ENCODE measurements around the gene MIOX.
"Not testable (repeated sequence)": the region's sequence is repeated elsewhere in the genome, so short reads cannot be mapped to it uniquely, and the experiment has no call there.

Gene MIOX

DNA sequence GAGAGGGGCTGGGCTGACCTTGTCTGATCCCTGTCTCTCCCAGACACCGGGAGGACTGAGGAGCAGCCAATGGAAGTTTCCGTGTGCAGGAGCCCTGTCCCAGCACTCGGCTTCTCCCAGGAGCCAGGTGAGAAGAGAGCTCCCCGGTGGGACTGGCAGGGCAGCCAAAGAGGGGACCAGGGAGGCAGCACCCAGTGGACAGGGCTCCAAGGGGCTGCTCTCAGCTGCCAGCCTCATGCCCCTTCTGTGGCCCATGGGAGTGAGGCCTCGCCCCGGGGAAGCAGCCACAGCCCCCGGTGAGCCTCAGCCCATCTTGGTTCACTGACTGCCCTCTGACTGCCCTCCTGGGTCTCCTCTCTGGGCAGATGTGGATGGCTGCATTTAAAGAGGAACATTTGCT is 31.9 kb downstream of the MIOX start:
- DNase-seq: no peak

DNA sequence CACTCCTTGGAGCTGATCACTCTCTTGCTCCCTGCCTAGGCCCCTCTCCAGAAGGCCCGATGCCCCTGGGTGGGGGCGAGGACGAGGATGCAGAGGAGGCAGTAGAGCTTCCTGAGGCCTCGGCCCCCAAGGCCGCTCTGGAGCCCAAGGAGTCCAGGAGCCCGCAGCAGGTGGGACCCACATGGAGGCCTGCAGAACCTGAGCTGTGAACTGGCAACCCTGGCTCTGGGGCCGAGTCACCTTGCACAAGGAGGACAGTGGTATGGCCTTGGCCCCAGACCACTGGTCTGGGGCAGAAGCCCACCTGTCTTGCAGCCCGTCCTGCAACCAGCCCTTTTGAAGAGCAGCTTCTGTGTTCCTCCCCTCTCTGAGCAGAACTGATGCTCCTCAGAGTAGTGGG is 32.5 kb downstream of the MIOX start:
- DNase-seq: no peak

DNA sequence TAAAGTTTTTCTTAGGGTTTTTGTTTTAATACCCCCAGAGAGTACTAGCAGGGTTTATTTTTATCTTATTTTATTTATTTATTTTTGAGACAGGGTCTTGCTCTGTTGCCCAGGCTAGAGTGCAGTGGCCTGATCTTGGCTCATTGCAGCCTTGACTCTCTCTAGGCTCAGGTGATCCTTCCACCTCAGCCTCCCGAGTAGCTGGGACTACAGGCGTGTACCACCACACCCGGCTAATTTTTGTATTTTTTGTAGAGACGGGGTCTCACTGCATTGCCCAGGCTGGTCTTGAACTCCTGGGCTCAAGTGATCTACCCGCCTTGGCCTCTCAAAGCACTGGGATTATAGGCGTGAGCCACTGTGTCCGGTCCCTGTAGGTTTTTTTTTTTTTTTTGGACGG is 33.5 kb downstream of the MIOX start:
- not testable (repeated sequence) for DNase-seq

DNA sequence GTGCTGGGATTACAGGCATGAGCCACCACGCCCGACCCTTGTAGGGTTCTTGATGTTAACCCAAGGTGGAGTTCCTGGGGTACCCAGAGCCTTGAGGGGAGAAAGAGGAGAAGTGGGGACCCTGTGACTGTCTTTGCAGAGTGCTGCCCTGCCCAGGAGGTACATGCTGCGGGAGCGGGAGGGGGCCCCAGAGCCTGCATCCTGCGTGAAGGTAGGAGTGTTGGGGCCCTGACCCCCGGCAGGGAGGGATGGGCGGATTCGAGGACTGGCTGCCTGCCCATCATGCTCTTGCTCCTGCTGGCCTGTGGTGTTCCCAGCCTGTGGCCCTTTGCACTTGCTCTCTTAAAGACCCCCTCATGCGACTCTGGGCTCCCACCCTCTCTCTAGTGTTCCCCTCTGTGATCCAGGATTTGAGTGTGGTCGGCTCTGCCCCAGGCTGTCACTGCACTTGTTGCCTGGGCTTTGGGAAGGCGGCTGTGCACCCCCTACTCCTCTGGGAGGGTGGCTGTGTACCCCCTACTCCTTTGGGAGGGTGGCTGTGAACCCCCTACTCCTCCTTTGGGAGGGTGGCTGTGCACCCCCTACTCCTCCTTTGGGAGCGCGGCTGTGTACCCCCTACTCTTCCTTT is 34.3 kb downstream of the MIOX start:
- DNase-seq: no peak

DNA sequence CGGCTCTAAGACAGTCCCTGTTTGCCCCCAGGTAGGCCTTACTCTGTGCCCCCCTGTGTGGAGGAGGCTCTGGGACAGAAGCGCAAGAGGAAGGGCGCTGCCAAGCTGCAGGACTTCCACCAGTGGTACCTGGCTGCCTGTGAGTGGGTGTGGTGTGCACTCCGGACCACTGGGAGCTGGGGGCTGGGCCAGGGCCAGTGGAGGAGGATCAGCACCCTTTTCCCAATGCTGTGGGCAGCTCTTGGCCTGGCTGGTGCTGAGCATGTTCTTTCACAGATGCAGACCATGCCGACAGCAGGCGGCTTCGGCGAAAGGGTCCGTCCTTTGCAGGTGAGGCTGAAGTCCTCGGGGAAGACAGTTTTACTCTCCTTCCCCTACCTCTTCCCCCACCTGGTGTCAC is 35.1 kb downstream of the MIOX start:
- no peak for DNase-seq

DNA sequence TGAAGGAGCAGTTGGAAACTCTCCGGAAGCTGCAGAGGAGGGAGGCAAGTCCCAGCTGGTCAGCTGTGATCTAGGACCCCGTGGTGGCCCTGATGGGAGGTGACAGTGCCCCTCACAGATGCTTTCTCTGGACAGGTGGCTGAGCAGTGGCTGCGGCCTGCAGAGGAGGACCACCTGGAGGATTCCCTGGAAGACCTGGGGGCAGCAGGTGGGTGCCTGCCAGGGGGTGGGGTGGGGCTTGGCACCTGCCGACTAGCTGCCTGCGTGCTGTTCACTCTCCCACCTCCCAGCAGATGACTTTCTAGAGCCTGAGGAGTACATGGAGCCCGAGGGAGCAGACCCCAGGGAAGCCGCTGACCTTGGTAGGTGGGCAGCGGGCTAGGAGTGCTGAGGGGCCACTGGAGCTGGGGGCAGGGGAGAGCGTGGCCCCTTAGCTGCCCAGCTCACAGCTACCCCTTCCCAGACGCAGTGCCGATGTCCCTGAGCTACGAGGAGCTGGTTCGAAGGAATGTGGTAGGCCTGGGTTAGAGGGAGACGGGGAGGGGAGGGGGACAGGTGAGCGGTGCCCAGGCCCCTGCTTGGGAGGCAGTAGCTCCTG is 35.6 kb downstream of the MIOX start:
- DNase-seq: no peak

DNA sequence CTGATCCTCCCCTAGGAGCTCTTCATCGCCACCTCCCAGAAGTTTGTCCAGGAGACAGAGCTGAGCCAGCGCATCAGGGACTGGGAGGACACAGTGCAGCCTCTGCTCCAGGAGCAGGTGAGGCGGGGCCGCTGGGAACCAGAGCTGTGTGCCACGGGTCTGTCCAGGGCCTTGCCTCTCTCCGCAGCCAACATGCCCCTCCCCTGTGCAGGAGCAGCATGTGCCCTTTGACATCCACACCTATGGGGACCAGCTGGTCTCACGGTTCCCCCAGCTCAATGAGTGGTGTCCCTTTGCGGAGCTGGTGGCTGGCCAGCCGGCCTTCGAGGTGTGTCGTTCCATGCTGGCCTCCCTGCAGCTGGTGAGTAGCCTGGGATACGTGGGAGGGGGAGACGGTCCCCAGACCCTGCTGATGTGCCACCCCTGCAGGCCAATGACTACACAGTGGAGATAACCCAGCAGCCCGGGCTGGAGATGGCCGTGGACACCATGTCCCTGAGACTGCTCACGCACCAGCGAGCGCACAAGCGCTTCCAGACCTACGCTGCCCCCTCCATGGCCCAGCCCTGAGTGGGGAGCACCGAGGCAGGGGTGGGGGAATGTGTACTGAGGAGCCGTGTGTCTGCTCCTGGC is 36.3 kb downstream of the MIOX start:
- no peak for DNase-seq

DNA sequence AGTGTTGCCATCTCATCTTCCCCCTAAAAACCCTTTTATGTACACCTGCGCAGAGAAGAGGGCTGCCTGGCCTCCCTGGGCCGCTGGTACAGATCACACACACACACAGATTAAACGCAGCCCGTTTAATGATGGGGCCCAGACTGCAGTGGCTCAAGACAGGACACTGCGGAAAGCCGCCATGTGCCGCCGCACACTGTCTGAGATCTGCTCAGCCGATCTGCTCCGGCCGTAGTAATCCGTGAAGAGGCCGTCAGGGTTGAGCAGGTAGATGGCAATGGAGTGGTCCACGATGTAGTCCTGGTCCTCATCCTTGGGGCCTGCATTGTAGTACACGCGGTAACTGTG is 36.8 kb downstream of the MIOX start:
- DNase-seq: no peak

DNA sequence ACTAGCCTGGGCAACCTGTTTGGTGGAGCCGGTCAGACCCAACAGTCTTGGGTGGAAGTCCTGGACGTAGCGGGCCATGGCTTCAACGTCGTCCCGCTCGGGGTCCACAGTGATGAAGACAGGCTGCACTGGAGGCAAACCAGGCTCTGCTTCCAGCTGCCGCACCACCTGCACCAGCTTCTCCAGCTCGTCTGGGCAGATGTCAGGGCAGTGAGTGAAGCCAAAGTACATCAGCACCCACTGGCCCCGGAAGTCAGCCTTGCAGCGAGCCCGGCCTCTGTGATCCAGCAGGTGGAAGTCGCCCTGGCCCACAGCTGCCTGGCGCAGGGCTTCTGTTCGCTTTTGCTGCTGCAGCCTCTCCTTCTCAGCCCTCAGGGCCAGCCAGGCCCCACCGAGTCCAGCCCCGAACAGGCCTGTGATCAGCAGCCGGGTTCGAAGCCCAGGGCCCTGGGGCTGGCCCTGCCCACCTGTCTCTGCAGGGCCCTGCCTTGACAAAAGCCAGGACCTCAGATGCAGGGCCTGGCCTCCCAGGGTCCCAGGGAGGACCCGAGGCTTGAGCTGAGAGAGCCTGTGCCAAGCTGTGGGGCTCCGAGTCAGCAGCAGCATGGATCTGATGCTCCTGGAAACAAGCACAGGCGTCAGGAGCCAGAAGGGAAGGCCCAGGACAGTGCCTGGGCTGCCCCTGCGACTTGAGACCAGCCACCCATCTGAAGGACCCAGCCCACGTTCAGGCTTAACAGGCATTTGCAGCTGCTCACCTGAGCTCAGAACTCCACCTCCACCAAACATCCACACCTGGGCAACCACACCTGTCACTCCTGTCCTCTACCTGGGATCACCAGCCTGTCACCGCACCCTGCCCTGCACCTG is 37.4 kb downstream of the MIOX start:
- no peak for DNase-seq

DNA sequence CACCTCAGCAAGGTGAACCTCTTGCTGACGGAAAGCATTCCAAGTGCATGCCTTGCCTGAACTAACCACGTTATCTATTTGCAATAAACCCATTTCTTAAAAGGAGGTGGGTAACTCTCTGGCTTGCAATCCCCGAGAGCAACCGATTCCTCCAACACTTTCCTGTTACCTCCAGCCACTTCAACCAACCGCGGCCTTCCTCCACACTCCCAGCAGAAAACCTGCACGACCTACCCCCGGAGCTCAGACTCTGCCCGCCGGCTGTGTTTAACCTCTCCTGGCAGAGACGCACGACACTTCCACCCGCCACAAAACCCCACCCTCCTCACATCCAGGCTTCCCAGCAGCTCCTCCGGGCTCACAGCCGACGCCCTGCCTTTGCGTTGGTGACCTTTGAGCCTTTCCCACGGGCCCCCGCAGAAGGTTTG is 38.0 kb downstream of the MIOX start:
- DNase-seq: no peak

DNA sequence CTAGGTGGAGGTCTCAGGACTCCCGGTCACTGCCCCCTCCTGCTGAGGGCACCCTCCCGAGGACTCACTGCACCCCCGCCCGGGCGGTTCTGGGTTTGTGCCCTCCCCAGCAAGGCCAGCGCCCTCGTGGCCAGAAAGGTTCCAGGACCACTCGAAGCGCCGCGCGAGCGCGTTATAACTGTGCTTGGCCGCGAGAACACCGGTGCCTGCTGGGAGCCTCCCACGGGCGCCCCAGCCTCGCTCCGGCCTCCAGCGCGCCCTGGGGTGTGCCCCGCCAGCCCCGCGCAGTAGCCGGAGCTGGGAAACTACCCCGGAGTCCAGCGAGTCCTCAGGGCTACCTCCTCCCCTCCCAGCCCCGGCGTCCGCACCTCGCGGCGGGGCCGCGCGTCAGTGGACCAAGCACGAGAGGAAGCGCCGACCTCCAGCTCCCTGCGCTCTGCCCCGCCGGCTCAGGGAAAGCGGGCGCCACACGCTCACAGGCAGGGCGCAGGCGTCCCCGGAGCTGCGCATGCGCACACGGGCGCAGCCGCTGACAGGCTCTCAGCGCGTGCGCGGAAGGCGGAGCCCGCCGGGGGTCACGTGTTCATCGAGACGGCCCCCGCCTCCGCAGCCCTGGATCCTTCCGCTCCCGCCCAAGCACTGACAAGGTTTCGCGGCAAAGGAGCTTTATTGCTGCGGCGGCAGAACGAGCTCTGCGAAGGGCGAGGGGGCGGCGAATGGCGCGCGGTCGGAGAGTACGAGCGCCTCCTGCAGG is 38.6 kb downstream of the MIOX start, which contains the start of gene SCO2:
Gene SCO2, minus strand, starts transcription at position 495 of the 754 bp plus-strand sequence. CDS start 1,187 bp downstream, outside the sequence.
- DNase-seq: peak; percentile 97

DNA sequence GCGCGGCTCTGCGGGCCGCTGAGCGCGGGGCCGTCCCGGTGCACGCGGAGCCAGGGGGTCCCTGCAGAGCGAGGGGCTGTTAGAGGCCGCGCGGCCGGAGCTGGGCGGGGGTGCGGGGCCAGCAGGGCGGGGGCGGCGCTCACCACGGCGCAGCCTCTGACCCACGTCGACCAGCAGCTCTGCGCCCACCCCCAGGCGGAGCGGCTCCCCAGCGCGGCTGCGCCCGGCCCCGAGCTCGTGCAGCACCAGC is 39.1 kb downstream of the MIOX start:
- no peak for DNase-seq

DNA sequence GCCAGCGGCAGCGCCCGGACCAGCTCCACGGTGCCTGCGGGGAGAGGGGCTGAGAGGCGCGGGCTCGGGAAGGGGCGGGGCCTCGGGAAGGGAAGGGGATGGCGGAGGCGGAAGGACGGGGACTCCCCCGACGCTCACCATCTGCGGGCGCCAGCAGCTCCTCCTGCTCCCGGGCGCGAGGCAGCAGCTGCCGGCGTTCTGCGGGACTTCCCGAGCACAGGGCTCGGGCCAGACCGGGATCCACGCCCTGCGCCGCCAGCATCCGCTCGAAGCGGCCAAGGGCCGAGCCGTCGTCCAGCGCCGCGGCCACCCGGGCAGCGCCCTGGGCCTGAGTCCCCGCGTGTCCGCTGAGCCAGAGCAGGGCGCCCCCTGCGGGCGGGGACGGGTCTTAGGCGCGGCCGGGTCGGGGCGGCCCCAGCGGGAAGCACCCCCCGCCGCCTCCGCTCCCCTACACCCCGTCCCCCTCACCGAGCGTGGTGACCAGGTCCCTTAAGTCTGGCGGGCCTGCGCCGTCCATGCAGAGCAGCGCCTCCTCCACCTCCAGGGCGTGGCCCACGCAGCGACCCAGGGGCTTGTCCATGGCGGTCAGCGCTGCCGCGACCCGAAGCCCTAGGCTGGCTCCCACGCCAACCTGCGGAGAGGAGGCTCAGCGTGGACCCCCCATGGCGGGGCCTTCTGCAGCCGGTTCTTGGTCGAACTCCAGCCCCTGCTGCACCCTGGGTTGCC is 39.6 kb downstream of the MIOX start:
- DNase-seq: peak; percentile 82

DNA sequence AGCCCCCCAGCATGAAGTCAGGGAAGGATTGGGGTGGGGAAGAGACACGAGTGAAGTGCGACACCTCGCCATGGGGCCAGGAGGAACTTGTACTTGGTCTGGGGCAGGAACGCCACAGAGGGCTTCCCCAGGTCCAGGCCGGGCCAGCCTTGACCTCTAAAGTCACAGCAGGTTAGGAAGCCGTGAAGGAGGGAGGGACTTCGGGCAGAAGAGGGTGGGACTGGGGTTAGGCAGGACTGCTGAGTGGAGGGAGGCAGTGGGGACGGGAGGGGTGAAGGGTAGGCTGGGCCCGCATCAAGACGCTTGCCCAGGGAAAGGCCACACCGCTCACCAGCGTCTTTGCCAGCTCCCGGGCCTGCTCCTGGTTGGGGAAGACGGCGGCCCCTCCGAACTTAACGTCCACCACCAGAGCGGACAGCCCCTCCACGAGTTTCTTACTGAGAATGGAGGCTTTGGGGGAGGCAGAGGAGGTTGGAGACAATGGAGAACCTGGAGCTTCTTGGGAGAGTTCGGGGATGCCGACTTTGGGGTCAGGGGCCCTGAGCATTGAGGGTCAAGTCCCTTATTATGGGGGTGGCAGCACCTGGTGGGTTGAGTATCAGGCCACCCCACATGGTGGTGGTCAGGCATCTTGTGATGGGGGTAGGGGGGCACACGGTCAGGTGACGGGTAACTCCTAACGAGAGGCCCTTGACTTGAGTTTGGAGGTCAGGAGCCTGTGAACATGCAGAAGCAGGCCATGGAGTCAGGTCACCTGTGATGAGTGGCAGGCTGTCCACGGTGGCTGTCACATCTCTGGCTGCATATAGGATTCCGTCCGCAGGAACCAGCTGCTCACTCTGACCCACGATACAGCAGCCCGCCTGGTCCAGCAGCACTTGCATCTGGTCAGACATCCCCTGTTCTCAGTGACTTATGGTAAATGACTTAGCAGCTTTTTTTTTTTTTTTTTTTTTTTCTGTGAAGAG is 40.5 kb downstream of the MIOX start:
- DNase-seq: peak; percentile 40

DNA sequence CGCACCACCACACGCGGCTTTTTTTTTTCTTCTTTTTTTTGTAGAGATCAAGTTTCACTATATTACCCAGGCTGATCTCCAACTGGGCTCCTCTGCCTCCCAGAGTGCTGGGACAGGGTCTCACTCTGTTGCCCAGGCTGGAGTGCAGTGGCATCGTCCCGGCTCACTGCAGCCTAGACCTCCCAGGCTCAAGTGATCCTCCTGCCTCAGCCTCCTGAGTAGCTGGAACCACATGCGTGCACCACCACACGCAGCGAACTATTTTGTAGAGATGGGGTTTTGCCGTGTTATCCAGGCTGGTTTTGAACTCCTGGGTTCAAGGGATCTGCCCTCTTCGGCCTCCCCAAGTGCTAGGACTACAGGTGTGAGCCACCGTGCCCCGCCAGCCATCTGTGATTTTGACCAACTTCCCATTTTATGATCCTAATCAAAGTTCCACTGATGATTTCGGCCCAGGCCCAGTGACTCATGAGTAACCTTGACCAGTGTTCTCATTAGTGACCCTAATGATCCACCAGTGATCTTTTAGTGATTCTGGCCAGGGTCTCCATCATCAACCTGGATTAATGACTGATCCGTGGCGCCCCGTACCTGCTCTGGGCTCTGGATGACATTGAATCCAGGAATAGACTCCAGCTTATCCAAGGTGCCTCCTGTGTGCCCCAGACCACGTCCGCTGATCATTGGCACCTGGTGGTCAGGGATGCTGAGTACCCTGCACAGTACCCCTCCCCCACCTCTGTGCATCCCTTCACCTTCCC is 41.4 kb downstream of the MIOX start:
- no peak for DNase-seq

DNA sequence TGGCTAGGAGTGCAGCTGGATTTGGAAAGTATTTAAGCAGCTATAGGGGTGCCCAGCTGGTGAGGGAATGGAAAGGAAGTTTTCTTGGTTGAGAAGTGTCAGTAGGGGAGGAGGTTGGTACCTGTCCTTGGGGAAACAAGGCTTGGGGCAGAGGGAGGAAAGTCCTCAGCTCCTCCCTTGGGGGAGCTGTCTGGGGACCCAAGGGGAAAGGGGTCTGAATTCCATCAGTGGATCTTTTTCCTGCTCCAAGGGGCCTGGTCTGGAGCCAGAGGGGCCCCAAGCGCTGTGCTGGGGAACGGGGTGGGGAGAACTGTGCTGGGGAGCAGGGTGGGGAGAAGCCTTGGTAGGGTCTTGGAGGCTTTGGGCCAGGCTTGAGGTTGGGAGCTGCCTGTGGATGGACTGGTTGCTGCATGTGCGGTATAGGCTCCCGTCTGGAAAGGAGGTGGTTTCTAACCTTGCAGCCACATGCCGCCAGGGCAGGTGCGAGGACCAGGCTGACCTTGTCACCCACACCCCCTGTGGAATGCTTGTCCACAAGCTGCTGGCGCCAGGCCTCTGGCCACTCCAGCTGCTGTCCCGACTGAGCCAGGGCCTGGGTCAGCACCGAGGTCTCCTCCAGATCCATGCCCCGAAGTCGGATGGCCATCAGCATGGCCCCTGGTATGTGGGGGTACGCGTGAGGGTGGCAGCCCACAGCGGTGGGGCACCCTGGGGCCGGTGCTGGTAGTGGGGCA is 42.2 kb downstream of the MIOX start:
- no peak for DNase-seq

DNA sequence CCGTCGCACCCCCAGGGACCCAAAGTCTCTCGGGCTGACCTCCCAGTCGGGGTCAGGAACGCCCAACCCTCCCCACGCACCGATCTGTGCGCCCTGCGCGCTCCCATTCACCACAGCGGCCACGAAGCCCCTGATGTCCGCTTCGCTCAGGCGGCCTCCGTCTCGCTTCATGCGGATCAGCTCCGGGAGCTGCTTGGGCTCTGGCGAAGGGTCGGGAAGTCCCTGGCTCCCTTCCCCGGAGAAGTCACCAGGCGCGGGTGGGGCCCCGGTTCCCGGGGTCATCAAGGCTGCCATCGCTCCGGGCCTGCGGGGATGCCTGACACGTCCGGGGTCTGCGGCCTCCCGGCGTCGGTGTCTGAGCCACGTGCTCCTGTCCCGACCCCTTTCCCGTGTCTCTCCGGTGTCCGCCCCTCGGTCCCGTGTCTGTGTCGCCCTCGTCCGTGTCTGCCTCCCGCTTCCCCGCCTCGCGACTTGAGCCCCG is 42.8 kb downstream of the MIOX start:
- DNase-seq: peak; percentile 27

DNA sequence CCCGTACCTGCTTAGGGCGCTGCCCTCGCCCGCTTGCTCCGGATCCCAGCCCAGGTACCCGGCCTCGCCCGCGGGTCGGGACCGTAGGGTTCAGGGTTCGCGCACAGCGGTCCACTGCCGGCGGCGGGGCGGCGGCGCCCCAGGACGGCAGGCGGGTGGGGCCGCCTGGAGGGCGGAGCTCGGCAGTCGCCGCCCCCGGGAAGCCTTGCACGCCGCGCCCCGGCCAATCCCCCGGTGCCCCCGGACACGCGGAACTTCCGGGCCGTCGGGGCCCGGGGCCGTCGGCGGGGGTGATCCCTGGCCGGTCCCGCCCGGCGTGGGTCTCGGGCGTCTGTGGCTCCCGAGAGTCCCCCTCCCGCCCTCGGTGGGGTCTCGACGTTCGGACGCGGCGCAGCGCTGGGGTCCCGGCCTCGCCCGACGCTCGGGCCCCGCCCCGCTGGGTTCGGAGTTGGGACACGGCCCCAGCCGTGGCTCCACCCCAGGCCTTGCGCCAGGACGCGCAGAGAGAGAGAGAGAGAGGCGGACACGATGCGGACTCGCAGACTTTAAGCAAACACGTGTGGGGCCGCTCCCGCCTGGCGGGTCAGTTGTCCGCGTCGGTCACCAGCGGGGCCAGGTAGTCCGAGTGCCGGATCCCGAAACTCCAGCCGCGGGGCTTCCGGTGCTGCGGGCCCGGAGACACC is 43.4 kb downstream of the MIOX start, which contains the start of gene TYMP:
Gene TYMP, minus strand, starts transcription at position 116 of the 683 bp plus-strand sequence. CDS start 303 bp downstream, outside the sequence.
- peak; percentile 85 for DNase-seq

DNA sequence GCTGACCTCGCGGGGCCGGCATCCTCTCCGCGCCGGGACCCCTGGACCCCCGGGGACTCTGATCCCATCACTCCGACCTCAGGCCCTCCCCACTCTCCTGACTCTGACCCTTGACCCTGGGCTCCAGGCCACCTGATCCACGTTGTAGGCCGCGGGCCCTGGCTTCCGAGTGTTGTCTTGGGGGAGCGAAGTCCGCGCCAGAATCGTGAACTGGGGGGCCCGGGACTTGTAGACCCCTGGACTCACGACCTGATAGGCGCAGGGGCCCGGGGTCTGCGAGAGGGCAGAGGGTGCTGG is 43.9 kb downstream of the MIOX start:
- DNase-seq: no peak

All from EL (cell line).